Measurements from ENCODE around the gene RNF38. TPM values are rescaled to one million over a fixed set of nuclear protein-coding genes. Genes with fewer than 3 reads are reported as not detected.

Gene RNF38
- total and polyA plus RNA-seq, 2 experiments from 2014 or later = 13.7 to 61.9 TPM

Other genes starting within 250 kb of the RNF38 start
- 0.14 TPM in 1 of 2 replicates, not detected in the other for gene CCIN, start 230.9 kb downstream of the RNF38 start, total RNA-seq (2014; rRNA removed; shearing (Covaris generic))
- gene CCIN, start 230.9 kb downstream of the RNF38 start, polyA plus RNA-seq (2016; fragmentation: Nextera tagmentation; extraction: Ambion mirVana) = not detected in 2 replicates
- 259 and 288 TPM in 2 replicates for gene CLTA, start 209.3 kb downstream of the RNF38 start, total RNA-seq (2014; rRNA removed; shearing (Covaris generic))
- 223 and 229 TPM in 2 replicates for gene CLTA, start 209.3 kb downstream of the RNF38 start, polyA plus RNA-seq (2016; fragmentation: Nextera tagmentation; extraction: Ambion mirVana)
- gene GNE, start 141.8 kb downstream of the RNF38 start, total RNA-seq (2014; rRNA removed; shearing (Covaris generic)) = 10.9 and 15.7 TPM in 2 replicates
- 2.2 and 2.3 TPM in 2 replicates for gene GNE, start 141.8 kb downstream of the RNF38 start, polyA plus RNA-seq (2016; fragmentation: Nextera tagmentation; extraction: Ambion mirVana)
- 55.7 and 67.8 TPM in 2 replicates for gene MELK, start 172.6 kb upstream of the RNF38 start, total RNA-seq (2014; rRNA removed; shearing (Covaris generic))
- gene MELK, start 172.6 kb upstream of the RNF38 start, polyA plus RNA-seq (2016; fragmentation: Nextera tagmentation; extraction: Ambion mirVana) = 32.3 and 37.2 TPM in 2 replicates

All from GM23338 (cell line).